ENCODE measurements around the gene MIS18BP1. TPM values are rescaled to one million over a fixed set of nuclear protein-coding genes. Genes with fewer than 3 reads are reported as not detected.

MIS18BP1 gene
- total RNA-seq, 1 donor from 2014 or later: 51.3 TPM

DNA sequence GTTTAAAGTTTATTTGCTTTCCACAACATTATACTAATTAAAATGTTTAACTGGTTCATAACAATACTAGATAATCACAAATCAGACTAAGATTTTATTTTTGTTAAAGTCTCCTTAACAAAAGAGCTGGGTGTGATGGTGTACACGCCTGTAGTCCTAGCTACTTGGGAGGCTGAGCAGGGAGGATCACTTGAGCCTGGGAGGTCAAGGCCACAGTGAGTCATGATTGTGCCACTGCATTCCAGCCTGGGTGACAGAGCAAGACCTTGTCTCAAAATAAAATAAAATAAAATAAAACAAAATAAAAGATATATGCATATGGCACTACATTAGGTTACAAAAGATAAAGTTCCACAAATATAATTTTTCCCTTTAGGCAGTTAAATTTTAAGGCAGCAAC, 5.6 kb downstream of the MIS18BP1 start:
- DNase-seq (ENCODE audit: low spot score): no peak
- Mint-ChIP-seq H3K27ac (ENCODE audit: unreplicated experiment) (no peak overlapping the region), H3K36me3 (ENCODE audit: low read depth, unreplicated experiment) (no peaks in the 10 kb centered on the region), H3K4me1 (ENCODE audit: unreplicated experiment) (peaks cover 18% of the 10 kb centered on the region), H3K4me3 (ENCODE audit: unreplicated experiment) (no peak overlapping the region), H3K27me3 (ENCODE audit: unreplicated experiment) (peaks cover 1% of the 10 kb centered on the region), H3K9me3 (ENCODE audit: unreplicated experiment) (no peaks in the 10 kb centered on the region)
- TF ChIP-seq, protein P1, sequence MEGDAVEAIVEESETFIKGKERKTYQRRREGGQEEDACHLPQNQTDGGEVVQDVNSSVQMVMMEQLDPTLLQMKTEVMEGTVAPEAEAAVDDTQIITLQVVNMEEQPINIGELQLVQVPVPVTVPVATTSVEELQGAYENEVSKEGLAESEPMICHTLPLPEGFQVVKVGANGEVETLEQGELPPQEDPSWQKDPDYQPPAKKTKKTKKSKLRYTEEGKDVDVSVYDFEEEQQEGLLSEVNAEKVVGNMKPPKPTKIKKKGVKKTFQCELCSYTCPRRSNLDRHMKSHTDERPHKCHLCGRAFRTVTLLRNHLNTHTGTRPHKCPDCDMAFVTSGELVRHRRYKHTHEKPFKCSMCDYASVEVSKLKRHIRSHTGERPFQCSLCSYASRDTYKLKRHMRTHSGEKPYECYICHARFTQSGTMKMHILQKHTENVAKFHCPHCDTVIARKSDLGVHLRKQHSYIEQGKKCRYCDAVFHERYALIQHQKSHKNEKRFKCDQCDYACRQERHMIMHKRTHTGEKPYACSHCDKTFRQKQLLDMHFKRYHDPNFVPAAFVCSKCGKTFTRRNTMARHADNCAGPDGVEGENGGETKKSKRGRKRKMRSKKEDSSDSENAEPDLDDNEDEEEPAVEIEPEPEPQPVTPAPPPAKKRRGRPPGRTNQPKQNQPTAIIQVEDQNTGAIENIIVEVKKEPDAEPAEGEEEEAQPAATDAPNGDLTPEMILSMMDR (IDR thresholded peaks at IDR 0.05; ENCODE audit: unreplicated experiment): no peak

DNA sequence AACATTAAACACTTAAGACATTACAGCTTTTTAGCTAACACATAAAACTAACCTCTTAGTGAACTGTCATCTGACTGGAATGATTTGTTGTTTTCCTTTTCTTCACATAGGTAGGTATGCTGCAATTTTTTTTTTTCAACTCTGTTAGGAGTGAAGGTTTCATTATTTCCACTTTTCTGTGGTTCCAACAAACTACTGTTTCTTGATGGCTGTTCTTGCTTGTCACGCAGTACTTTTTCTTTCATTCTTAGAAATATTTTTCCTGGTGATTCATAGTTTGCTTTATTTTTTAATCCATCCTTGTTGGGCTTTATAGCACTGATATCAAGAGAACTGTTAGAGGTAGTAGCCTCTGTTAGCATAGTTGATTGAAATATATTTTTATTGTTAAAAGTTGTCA, 6.3 kb downstream of the MIS18BP1 start:
- Mint-ChIP-seq H3K27ac (ENCODE audit: unreplicated experiment) (no peak overlapping the region), H3K27me3 (ENCODE audit: unreplicated experiment) (no peaks in the 10 kb centered on the region), H3K9me3 (ENCODE audit: unreplicated experiment) (no peaks in the 10 kb centered on the region), H3K4me3 (ENCODE audit: unreplicated experiment) (no peak overlapping the region), H3K4me1 (ENCODE audit: unreplicated experiment) (peaks cover 23% of the 10 kb centered on the region), H3K36me3 (ENCODE audit: low read depth, unreplicated experiment) (no peaks in the 10 kb centered on the region)
- DNase-seq (ENCODE audit: low spot score): no peak
- TF ChIP-seq, protein P1 (IDR thresholded peaks at IDR 0.05; ENCODE audit: unreplicated experiment): no peak

DNA sequence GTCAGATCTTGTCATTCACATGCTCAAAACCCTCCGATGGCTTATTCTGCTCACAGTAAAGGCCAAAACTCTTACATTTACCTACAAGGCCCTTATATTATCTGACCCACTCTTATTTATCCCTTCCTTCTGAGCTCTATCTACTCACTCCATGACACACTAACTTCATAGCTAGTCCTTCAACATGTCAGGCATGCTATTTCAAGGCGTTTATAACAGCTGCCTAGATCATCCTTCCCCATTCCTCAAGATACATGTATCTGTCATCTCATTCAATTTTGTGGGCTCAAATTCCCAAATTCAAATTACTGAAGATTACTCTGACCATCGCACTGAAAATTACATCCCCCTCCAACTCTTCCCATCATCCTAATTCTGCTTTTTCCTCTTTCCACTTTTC, 6.9 kb downstream of the MIS18BP1 start:
- Mint-ChIP-seq H3K4me3 (ENCODE audit: unreplicated experiment) (no peak overlapping the region), H3K4me1 (ENCODE audit: unreplicated experiment) (peaks cover 19% of the 10 kb centered on the region), H3K27ac (ENCODE audit: unreplicated experiment) (no peak overlapping the region), H3K27me3 (ENCODE audit: unreplicated experiment) (no peaks in the 10 kb centered on the region), H3K36me3 (ENCODE audit: low read depth, unreplicated experiment) (no peaks in the 10 kb centered on the region), H3K9me3 (ENCODE audit: unreplicated experiment) (no peaks in the 10 kb centered on the region)
- TF ChIP-seq, protein P1 (IDR thresholded peaks at IDR 0.05; ENCODE audit: unreplicated experiment): no peak
- no peak for DNase-seq (ENCODE audit: low spot score)

DNA sequence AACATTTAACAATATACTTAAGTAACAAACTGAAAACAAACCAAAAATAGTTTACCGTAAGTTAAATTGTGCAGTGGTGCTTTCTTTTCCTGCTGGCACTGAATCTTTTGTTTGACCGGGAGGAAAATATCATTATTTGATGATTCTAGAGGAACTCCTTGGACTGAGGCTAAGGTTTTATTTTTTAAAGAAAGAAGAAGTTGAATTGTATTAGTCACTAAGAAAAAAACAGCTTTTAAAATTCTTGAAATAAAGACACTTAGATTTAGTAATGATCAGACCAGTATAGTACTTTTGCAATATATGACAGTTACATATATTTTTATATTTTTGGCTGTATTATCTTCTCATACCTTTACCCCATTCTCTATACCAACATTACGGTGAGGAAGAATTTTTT, 10.3 kb downstream of the MIS18BP1 start:
- no peak for DNase-seq (ENCODE audit: low spot score)
- no peaks in the 10 kb centered on the region for H3K27me3 Mint-ChIP-seq (ENCODE audit: unreplicated experiment)
- no peaks in the 10 kb centered on the region for H3K9me3 Mint-ChIP-seq (ENCODE audit: unreplicated experiment)
- TF ChIP-seq, protein P1 (IDR thresholded peaks at IDR 0.05; ENCODE audit: unreplicated experiment): no peak
- H3K4me1 Mint-ChIP-seq (ENCODE audit: unreplicated experiment): peaks cover 11% of the 10 kb centered on the region
- no peak overlapping the region for H3K4me3 Mint-ChIP-seq (ENCODE audit: unreplicated experiment)
- peak overlapping the region; percentile 36 for H3K27ac Mint-ChIP-seq (ENCODE audit: unreplicated experiment)
- H3K36me3 Mint-ChIP-seq (ENCODE audit: low read depth, unreplicated experiment): peaks cover 16% of the 10 kb centered on the region

DNA sequence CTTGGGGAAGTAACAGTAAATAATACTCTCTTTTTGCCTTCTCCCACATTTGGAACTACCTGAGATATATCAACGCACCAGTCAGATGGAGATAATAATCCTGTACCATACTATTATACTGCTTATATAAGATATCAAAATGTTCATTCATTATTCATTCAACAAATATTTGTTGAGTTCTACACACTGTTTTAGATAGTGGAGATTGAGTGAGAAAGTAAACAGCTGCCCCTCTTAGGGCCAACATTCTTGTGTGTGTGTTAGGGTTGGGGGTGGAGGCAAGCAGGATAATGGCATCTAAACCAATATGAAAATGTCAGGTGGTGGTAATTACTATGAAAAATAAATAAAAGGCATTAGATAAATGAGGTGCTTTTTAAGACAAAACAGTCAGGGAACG, 14.0 kb downstream of the MIS18BP1 start:
- Mint-ChIP-seq H3K27ac (ENCODE audit: unreplicated experiment) (no peak overlapping the region), H3K27me3 (ENCODE audit: unreplicated experiment) (no peaks in the 10 kb centered on the region), H3K9me3 (ENCODE audit: unreplicated experiment) (no peaks in the 10 kb centered on the region), H3K4me1 (ENCODE audit: unreplicated experiment) (peaks cover 11% of the 10 kb centered on the region), H3K36me3 (ENCODE audit: low read depth, unreplicated experiment) (peaks cover 23% of the 10 kb centered on the region), H3K4me3 (ENCODE audit: unreplicated experiment) (no peak overlapping the region)
- TF ChIP-seq, protein P1 (IDR thresholded peaks at IDR 0.05; ENCODE audit: unreplicated experiment): no peak
- no peak for DNase-seq (ENCODE audit: low spot score)
